NOMO-1 treated with DMSO at 0.1 percent for 48 hours (cell line): ENCODE results near the gene PDHX.

ENCODE experiments used
- DNase-seq: peaks from one replicate; lab custom pipeline; 2025; ENCODE audit not compliant: unreplicated experiment; lab: John Stamatoyannopoulos, UW

The PDHX gene

DNA sequence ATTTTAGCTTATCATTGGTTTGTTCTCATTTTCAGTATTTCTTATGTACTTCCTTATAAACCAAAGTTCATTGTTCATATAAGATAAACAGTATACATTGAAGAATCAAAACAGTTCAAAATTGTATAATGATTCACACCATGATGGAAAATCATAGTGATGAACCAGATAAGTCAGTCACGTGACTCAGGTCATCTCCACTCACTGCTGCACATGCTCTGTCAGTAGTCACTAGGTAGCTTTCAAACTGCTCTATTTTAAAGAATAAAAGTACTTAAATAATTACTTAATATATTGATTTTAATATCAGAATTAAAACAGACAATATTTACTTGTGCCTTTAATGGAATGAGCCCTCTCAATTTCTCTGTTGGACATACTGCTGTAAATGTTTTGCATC, 37.5 kb downstream of the PDHX start:
- DNase-seq, result no peak

GRCh38 chr11:34957206-34957605, 40.8 kb downstream of the PDHX start:
- peak; percentile 64 for DNase-seq

DNA sequence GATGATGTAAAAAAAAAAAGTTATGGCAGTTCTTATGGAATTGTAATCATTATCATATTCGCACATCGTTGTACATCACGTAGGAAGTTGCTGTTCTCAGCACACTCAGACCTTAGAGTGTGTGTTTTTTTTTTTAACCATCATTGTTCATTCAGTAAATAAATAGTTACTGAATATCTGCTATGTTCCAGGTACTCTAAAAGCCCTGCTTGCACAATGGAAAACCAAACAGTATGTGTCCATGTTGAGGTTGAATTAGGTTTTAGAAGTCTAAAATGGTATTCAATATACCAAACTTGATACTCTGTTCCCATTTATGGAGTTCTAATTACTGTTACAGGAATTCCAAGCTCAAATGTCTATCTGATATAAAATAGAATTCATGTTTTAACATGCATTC, 41.2 kb downstream of the PDHX start:
- DNase-seq, result no peak

GRCh38 chr11:34959770-34960169, 43.4 kb downstream of the PDHX start:
- no peak for DNase-seq

DNA sequence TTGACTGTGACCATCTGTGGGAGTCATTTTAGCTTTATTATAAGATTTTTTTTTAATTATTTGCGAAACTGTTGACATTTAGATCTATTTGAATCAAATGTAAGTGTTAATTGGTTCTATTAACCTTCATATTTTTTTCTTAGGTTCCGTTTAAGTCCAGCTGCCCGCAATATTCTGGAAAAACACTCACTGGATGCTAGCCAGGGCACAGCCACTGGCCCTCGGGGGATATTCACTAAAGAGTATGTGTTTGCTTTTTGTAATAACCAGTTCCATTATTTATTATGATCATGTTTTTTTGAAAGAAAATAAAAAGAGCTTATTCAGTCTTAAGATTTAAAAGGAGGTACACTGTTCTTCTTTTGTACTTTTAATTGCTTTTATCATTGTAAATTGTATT, 43.9 kb downstream of the PDHX start:
- no peak for DNase-seq

GRCh38 chr11:34962034-34962433, 45.6 kb downstream of the PDHX start:
- no peak for DNase-seq

- DNase-seq, result no peak
Observed at GRCh38 chr11:34963351-34963750, 46.9 kb downstream of the PDHX start.

- no peak for DNase-seq
Observed at GRCh38 chr11:34964610-34965331, 48.4 kb downstream of the PDHX start.

DNA sequence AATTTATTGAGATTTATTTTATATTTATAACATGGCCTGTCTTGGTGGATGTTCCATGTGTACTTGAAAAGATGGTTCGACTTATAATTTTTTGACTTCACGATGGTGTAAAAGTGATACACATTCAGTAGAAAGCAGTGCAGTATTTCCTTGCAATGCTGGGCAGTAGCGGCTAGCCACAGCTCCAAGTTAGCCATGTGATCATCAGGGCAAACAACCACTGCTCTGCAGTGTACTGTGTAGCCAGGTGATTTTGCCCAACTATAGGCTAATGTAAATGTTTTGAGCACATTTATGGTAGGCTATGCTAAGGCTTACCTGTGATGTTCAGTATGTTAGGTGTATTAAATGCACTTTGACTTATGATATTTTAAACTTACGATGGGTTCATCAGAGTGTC, 52.4 kb downstream of the PDHX start:
- no peak for DNase-seq

GRCh38 chr11:34970033-34970432, 53.6 kb downstream of the PDHX start:
- no peak for DNase-seq

DNA sequence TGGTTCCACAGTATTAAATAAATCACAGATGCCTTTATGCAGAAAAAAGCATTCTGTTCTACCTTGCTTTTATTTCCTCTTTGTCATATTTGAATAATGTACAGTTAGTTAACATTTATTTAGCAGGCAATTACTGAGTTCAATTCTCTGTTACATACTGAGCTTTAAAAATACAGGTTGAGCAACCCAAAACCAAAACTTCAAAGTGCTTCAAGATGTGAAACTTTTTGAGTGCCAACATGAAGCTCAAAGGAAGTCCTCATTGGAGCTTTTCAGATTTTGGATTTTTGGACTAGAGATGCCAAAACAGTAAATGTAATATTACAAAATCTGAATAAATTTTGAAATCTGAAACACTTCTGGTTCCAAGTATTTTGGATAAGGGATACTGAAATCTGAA, 54.1 kb downstream of the PDHX start:
- no peak for DNase-seq

GRCh38 chr11:34971928-34972327, 55.5 kb downstream of the PDHX start:
- no peak for DNase-seq

DNA sequence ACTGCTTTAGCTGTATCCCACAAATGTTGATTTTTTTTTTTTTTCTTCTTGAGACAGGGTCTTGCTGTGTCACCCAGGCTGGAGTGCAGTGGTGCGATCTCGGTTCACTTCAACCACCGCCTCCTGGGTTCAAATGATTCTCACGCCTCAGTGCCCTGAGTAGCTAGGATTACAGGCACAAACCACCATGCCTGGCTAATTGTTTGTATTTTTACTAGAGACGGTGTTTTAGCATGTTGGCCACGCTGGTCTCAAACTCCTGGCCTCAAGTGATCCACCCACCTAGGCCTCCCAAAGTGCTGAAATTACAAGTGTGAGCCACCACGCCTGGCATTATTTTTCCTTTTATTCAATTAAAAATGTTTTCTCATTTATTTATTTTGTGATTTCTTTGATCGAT, 55.9 kb downstream of the PDHX start:
- no peak for DNase-seq

DNA sequence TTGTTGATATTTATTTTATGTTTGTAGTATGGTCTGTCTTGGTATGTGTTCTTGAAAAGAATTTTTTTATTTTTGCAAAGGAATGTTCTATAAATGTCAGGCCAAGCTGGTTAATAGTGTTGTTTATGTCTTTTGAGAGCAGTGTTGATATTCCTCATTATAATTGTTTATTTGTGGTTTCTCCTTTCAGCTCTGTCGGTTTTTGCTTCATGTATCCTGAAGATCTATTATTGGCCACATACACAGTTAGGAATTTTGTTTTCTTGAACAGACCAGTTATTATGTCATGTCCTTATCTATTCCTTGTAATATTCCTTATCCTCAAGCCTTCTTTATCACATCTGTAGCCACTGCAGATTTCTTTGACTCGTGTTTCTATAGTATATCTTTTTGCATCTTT, 56.5 kb downstream of the PDHX start:
- DNase-seq, result no peak

GRCh38 chr11:34975482-34975881, 59.1 kb downstream of the PDHX start:
- DNase-seq, result no peak

GRCh38 chr11:34976496-34977088, 60.2 kb downstream of the PDHX start:
- DNase-seq, result no peak

- peak; percentile 61 for DNase-seq
Observed at GRCh38 chr11:34977089-34977912, 60.9 kb downstream of the PDHX start.

DNA sequence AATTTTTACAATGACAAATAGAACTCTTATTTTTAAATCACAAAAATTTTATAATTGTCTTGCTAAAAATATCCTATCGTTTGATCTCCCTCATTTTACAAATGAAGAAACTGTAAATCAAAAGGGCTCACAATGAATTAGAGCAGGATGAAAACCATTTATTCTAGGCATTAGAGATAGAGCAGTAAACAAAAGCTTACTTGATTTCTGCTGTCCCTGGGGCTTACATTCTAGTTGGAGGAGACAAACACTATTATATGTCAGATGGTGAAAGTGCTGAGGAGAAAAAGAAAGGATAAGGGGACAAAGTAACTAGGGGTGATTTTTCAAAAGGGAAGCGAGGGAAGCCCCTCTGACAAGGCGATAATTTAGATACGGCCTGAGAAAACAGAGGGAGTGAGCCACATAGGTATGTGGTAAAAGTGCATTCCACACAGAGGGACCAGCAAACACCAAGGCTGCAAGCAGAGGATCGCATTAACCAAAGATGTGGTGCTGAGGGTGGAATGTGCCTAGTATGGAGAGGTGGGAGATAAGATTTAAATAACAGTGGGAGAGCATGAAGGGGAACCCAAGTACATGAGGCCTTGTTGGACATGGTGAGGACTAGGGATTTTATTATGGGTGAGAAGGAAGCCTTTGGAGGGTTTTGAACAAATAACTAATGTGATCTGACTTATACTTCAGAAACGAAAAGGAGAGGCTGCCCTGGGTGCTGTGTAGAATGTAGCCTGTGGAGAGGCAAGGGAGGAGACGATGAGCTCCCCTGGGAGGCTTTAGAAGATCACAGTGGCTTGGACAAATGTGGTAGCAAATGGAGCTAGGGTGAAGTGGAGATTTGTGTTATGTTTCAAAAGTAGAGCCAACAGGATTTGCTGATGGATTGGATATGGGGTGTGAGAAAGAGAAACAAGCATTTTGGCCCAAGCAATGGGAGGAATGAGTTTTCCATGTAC, 62.1 kb downstream of the PDHX start:
- no peak for DNase-seq

DNA sequence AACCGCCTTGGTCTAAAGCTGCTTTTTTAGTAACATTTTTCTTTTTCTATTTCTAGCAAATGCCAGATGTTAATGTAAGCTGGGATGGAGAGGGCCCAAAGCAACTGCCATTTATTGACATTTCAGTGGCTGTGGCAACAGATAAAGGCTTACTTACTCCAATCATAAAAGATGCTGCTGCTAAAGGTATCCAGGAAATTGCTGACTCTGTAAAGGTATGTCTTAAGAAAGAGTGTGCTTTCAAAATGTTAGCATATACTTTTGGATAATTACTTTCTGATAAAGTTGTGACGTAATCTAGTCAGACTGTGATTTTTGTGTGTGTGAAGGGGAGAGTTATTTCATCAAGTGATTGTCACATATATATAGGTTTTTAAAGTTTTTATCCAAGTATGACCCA, 68.1 kb downstream of the PDHX start:
- DNase-seq, result no peak

GRCh38 chr11:34986883-34987520, 70.6 kb downstream of the PDHX start:
- DNase-seq, result no peak

DNA sequence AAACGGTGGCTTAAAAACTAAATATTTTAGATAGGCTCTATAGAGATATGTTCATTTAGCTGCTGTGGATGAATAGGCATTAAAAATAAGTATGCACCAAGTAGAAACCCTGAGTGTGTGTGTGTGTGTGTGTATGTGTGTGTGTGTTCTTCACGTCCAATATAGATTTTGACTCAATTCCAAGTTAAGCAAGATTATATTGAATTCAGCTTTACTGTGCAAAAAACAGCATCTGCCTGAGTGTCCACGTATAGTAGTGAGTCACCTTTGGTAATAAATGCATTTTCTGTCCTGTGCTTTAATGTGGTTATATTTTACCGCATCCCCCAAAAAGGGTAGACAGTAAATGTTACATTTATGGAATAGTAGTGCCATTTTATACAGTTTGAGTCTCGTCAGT, 71.2 kb downstream of the PDHX start:
- no peak for DNase-seq
